Stimulated activated naive CD8-positive, alpha-beta T cell treated with anti-CD3 and anti-CD28 coated beads, Interleukin-15, Interleukin-2, amounts not matched to agents 100 U/mL and 50 U/mL, for 24 hours (primary cell): ENCODE measurements around the gene LRRN1.
A peak's percentile ranks its signal among the peaks of the same experiment; 100 is the strongest.

Source experiments
- ATAC-seq: fragments of 150-1000 bp; cut with Tn5 transposase; one replicate; pipeline ENCODE4 v1.10.0; 2021
- DNase-seq: peaks from one replicate; pipeline ENCODE4 v3.0.0; 2021

Gene LRRN1

DNA sequence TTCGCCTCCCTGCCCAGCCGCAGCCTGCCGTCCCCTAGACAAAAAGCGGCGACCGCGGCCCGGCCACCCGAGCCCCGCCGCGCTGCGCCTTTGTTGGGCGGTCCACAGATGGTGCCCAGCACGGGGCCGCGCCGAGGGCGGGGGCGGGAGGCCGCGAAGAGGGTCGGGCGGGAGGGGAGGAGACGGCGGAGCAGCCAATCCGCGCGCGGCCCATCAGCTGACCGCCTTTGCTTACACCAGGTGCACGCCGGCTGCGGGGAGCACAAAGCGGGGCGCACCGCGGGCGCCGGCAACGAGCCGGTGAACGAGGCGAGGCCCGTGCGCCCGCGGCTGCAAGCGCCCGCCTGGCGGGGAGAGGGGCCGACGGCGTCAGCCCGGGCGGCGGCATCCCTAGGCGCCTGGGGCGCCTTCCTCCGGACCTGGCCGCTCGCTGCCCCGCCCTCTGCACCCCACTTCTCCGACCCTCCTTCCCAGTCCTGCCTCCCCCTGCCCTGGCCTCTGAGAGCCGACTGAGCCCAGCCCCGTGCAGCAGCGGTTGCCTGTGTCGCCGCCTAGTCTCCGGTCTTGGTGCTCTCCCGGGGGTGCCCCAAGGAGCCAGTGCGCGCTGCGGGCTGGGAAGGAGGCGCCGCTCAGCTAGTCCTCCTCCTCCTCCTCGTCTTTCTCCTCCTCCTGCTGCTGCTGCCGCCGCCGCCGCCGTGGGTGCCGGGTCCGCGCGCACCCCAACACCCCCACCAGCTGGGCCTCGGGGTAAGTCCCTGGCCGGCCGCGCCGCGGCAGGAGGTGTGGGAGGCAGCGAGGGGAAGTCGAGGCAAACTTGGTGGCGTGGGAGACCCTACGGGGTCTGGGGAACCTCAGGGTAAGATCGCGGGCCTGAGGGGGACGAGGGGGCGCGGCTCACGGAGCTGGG lies at the start of gene LRRN1:
Gene LRRN1 (plus strand): TSS at position 259 of the 907 bp plus-strand sequence. CDS start 45,211 bp downstream, outside the sequence.
- ATAC-seq (peak; percentile 82), DNase-seq (peak; percentile 71)

DNA sequence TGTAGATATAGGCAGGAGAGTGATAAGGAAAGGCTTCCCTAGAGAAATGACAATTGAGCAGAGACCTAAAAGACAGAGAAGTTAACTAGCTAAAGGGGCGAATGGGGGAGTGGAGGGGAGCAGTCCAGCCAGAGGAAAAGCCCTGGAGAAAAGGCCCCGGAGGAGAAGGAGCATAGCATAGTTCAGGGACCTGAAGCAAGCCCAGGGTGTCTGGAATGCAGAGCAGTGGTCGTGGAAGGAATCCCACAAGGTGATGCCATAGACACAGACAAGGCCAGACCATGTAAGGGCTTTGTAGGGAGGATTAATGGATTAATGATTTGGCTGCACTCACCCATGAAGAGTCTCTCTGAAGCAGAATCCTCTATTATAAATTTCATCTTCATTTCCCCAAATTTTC lies 45.8 kb upstream of the LRRN1 start:
- ATAC-seq: no peak
- no peak for DNase-seq

DNA sequence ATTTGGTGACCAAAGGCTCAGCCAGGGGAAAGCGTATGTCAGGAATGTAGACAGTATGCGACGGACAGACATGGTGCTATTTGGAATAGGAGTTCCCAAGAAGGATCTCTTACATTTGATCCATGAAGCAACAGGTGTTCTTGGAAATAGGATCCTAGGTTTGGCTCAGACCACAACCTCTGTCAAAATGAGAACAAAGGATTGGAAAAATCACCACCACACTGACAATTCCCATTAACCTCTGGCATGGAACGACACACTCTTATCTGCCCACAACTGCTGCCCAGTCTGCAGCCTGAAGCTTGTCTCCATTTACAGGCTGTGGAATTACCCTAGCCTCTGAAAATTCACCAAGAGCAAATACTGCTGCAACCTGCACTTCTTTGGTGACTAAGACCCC lies 33.6 kb upstream of the LRRN1 start:
- no peak for ATAC-seq

DNA sequence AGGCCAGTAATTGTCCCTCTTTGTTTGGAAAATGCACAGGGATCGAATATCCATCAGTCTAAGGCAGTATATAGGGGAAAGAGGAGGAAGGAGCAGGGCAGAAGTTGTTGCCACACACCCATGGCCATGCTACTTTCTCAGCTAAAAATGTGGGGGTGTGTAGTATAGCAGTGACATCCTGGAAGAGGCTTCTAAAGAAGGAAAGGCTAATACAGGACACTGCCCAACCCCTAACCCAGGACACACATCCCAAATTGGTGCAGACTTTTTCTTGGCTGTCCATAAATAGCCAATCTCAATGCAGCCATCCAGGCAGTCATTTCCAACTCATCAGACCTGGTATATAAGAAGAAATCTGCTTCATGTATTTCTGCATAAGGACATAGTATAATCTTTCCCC lies 33.1 kb upstream of the LRRN1 start:
- DNase-seq: no peak
- ATAC-seq: no peak

More for the DNA sequence above, 33.6 kb upstream of the LRRN1 start:
- no peak for DNase-seq

DNA sequence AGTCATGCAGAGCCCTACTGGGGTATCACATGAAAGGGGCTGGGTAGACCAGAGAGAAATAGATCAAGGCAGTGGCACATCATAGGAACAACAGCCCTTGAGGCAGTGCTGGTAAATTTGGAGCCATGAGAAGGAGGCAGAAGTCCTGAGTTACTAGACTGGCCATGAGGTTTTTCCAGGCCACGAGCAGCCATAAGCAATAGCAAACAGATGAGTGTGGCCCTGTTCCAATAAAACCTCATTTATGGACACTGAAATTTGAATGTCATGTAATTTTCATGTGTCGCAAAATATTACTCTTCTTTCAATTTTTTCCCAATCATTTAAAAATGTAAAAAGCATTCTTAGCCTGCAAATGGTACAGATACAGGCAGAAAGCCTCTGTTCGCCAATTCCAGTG lies 28.1 kb upstream of the LRRN1 start:
- ATAC-seq: no peak
- DNase-seq: no peak

DNA sequence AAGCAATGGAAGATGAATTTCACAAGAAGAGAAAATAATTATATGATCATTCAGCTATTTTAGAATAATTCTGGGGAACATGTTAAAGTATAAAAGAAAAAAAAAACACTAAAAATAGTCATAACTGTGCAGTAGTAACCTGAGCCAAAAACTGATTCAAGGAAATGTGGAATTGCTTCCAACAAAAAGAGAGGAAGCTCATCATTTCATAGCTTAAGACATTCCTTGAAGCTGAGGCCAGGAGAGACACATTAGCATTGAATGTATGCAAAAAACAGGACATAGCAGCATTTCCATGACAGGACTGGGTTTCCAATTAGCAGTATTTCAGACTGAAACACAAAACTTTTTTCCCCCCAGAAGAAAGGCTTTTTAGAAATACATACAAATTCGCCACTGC lies 27.7 kb upstream of the LRRN1 start:
- ATAC-seq: no peak
- no peak for DNase-seq

DNA sequence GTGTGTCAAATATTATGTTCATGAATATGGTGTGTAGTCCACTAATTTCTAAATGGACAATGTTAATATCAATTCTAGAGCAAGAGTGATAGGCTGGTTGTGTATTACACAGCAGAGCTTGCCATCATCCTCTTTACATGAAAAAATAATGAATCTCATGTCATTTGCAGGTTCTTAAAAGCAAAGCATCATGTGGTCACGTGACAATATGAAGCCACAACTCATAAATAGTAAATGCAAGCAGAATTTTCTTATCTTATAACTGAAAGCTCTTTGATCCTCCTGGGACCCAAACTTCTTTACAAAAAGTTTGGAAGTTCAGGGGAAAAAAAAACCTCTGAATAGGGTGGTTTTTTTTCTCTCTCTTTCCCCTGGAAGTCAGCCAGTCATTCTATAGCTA lies 26.9 kb upstream of the LRRN1 start:
- no peak for ATAC-seq
- DNase-seq: no peak

DNA sequence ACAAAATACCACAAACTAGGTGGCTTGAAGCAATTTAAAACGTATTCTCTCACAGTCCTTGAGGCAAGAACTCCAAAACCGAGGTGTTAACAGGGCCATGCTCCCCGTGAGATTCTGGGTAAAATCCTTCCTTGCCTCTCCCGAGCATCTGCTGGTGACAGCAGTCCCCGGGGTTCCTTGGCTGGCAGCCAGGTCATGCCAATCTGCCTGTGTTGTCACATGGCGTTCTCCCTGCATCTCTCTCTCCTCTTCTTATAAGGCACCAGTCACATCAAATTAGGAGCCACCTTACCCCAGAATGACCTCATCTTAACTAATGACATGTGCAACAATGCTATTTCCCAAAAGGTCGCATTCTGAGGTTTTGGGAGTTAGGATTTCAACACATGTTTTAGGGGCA lies 26.3 kb upstream of the LRRN1 start:
- DNase-seq (no peak), ATAC-seq (no peak)

DNA sequence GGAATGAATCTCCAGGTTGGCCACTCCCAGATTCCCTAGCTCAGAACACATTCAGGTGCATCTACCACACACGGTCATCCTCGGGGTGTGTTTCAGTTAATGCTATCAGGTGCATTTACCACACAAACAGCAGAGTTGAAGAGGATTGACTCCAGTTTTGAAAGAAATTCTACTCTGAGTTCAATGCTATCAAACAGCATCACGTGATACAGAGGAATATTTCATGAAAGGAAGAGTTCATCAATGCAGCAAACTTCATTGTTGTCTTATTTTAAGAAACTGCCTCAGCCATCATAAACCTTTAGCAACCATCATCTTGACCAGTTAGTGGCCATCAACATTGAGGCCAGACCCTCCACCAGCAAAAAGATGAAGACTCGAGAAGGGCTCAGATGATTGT lies 22.6 kb upstream of the LRRN1 start:
- DNase-seq: no peak

DNA sequence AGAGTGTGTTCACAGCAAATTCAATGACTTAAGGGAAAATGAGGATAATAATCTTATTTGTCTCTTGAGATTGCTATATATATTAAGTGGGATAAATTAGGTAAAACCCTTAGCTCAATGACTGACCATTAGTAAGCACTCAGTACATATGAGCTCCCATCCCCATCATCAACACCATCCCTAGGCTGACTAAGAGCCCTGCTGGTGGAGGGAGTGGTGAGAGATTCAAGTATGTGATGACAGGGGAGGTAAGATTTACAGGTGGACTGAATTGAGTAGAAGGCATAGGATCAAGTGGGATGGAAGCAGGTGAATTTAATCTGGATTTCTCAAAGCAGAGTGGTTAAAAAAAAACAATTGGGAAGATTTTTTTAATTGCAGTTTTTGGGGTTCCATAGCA lies 21.0 kb upstream of the LRRN1 start:
- DNase-seq: no peak
- no peak for ATAC-seq

More for the DNA sequence above, 22.6 kb upstream of the LRRN1 start:
- no peak for ATAC-seq

DNA sequence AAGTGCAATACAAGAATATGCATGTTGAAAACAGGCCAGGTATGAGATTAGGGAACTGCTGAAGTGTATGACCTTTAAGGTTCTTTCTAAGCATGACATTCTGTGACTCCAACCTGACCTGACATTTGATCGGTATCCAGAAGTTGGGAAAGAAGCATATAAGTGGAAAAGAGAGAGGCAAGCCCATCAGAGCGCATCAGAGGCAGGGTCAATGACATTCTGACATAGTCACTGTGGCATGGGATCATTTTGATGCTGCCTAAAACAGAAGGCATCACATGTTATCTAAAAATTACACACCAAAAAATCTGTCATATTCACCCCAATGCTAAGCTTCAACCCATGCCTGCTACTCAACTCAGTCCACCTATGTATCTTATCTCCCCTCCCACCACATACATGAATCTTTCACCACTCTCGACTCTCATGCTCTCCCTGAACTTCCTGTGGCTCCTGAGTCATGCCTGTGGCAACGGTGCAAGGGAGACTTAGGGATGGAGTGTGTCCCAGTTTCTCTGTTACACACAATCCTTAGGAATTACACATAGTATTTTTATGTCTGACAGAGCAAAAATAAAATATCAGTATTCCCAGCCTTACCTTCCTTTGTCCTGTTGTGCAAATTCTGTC lies 20.5 kb upstream of the LRRN1 start:
- no peak for ATAC-seq
- no peak for DNase-seq

DNA sequence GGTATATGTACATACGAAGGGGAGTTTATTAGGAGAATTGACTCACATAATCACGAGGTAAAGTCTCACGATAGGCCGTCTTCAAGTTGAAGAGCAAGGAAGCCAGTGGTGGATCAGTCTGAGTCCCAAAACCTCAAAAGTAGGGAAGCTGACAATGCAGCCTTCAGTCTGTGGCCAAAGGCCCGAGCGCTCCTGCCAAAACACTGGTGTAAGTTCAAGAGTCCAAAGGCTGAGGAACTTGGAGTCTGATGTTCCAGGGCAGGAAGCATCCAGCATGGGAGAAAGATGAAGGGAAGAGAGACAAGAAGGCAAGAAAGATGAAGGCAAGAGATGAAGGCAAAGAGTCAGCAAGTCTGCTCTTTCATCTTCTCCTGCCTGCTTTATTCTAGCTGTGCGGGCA lies 16.8 kb upstream of the LRRN1 start:
- ATAC-seq: no peak
- no peak for DNase-seq

DNA sequence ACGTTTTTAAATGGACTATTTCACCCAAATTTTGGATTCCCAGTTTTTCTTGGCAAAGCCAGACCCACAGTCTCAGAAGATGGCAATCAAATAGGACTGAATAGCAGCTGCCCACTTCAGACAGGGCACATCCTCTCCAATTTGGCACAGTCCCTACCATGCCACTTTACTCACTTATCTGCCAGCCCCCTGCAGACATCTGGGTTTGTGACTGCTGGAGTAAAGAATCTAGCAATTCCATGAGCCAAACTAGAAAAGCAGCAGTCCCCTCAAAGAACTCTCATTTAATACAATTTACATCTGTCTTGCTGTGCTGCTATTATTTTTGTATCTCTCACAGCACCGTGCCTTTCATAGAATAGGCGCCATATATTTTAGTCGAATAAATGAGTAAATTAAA lies 16.0 kb upstream of the LRRN1 start:
- no peak for DNase-seq
- ATAC-seq: no peak

DNA sequence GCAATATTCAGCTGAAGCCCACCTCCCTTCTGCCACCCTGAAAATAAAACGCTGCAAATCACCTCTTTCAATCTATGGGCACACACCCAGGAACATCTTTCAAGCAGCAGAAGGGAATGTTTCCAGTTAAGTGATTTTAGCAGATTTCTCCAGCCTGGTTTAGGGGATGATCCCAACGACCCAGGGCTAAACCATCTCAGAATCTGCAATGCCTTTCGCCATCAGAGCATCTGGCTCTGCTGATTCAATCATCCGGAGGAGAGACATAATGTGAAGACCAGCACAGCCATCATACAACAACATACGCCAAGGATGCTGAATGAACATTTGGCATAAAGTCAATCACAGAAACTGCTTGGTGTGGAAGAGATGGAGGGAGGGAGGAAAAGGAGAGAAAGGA lies 15.5 kb upstream of the LRRN1 start:
- ATAC-seq: no peak

DNA sequence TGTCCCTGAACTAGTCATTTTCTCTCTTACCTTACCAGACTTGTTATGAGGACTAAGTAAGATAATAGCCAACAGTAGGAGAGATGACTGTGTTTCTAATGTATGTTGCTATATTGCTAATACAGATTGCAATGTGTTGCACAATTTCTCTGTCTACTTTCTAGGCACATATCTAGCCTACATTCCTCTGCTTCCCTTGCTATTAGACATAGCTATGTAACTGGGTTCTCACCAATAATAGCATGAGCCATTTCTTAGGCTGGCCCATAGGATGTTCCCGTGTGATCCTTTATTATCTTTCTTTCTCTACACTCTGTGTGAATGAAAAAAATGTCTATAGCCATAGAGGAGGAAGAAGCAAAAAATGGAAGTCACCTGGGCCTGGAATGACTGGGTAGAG lies 6.8 kb upstream of the LRRN1 start:
- DNase-seq (no peak), ATAC-seq (no peak)

More for the DNA sequence above, 15.5 kb upstream of the LRRN1 start:
- DNase-seq: no peak

DNA sequence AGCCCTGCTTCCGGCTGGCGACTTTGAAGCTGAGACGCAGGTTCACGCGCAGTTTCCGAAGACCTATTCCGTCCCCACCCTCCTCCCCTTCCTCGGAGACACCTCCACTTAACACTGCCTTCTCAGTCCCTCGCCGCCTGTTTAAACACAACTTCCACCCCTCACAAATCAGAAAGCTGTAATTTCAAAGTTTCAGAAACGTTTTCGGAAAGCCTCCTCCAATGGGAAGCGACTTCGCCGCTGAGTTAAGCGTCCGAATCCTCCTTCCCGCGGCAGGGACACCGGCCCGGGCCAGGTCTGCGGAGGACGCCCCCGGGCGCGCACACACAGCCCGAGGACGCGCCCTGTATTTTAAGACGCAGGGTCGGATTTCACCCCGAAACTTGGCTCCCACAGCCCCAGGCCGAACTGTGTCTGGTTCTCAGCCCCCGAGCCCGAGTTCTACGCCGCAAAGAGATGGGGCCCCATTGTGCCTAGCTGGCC lies 559 bp upstream of the LRRN1 start:
- peak; percentile 36 for DNase-seq
- peak; percentile 48 for ATAC-seq

DNA sequence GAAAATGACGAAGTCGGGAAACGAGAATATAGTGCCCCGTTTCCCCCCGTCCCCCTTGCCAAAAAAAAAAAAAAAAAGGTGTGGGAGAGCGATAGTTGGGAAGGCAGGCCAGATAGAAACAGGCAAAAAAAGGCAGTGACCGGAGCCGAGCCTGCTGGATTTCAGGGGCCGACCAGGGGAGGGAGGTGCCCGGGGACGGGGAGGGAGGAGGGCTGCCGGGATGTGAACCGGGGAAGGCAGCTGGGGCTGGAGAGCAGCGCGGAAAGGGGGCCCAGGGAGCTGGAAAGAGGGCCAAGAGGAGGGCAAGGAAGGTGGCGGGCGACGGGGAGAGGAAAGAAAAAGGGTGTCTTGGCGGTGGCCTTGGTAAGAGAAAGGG lies 837 bp downstream of the LRRN1 start:
- peak; percentile 34 for DNase-seq
- ATAC-seq: no peak

DNA sequence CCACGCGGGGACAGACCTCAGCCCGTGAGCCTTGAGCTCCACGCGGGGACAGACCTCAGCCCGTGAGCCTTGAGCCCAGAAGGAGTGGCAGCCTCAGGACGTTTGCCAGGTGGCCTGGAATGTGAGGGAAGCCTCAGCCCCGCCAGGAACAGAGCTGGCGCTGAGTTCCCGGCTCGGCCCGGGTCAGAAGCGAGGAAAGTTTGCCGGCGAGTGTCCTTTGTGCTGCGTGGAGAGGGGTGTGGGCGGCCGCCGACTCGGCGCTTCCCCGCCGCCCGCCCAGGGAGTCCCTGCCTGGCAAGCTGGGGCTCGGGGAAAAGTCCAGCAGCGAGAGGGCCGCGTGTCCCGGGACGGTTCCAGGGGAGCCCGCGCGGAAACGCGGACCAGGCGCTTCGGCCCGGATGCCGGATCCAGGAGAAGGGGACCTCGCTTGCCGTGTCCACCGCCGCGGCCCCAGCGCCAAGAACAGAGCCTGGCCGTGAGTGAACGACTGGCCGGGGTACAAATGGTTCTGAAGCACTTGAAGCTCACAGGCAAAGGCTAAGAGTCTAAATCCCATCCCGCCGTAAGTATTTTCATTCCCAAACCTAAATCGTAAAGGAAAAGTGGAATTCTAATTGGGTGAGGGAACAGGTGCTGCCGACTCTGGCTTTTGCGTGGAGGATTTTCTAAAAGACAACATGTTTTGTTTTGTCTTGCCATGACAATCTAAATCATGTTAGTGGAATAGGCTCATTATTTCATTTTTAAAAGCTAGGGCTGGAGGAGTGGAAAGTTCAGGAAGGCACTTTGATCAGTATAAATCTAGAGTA lies 1.7 kb downstream of the LRRN1 start:
- DNase-seq: peak; percentile 14
- no peak for ATAC-seq

DNA sequence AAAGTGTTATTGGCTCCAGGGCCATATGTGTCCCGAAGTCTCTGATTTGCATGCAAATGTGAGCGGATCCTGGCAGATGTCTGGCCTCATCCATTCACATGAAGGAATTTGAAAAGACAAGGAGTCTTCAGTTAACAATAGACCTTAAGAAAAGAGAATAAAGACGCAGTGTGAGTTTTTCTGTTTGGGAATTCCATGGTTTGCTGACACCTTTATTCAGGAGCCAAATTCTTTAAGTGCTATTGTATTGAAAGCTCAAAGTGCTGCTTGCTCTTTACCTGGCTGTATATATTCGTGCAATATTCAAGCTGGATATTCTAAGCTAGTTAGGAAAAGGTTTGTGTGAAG lies 2.2 kb downstream of the LRRN1 start:
- DNase-seq: no peak
- no peak for ATAC-seq

DNA sequence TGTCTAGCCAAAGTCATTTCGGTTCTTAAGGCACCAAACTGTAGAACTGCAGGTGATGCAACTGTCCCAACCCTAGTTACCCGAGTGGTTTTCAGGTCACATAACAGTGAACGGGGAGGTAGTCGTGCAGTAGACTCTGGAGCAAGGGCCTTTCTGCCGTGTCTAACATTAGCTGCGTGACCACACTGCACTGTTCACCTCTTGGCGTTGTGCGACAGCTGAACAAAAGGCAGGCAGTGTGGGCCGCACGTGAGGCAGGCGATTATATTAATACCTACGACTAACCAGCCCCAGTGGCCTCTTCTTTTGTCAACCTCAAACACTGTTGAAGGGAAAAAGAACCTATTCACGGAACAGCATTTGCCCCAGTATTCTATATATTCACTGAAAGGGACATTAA lies 2.8 kb downstream of the LRRN1 start:
- no peak for ATAC-seq
- no peak for DNase-seq

DNA sequence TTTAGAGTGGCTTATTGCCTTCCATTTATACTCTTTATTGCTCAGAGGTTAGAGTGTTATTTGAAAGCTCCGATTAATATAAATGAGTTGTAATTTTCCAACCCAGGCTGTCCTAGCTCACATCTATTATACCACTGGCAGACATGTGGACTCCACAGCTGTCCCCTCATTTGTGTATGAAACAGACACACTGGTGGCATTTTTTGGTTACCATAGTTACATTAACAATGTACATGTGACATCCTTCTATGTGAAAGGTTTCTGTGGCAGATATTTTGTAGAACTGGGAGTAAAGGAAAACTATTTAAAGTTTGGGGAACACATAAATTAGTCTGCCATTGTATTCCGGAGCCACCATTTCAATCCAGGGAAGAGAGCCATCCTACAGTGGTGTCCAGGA lies 5.3 kb downstream of the LRRN1 start:
- ATAC-seq (no peak), DNase-seq (no peak)

DNA sequence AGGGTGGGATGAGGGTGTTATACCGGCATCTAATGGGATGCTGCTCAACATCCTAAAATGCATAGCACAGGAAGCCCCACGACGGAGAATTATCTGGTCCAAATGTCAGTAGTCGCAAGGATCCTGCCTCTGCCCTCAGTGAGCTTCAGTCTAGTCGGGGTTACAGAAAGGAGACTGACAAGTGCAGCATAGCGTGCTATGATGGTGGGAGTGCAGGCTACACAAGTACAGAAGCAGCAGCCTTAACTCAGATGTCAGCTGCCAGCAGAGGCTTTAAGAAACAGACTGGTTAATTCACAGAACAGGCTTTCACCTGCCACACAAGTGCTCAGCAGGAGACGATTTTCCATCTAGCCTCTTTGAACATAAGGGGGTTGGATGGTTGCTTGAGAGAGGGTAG lies 6.9 kb downstream of the LRRN1 start:
- DNase-seq (no peak), ATAC-seq (no peak)

DNA sequence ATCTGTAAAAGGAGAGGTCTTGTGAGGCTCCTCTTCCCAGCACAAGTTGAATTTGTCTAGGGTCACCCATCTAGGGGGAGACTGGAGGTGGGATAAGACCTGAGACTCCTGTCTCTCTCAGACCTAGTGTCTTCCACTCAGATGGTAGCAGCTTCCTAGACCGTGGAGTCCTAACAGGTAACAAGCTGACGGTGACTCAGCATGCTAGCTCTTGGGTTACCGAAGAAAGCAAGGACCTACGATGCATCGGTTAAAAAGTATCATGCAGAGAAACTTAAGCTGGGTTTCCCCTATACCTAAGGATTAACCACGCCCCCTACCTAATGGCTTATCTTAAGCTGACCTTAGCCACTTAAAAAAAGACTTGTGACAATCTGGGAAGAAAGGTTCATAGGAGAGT lies 7.6 kb downstream of the LRRN1 start:
- DNase-seq (no peak), ATAC-seq (no peak)
